Adrenal gland (tissue), 12 donors: Measurements from ENCODE around the gene CHN2. TPM values are rescaled to one million over a fixed set of nuclear protein-coding genes. Genes with fewer than 3 reads are reported as not detected.

Experiments used
- DNase-seq, 7 donors: peaks; one replicate each; pipeline ENCODE4 v3.0.0-alpha.2; 2019 to 2020
- H3K27ac ChIP-seq, 5 donors: fragments of 200-600 bp; sonication (generic) in 4 of 5; 1 replicate in 3 of 5; 2 replicates in 2 of 5; pipeline versions ENCODE4 v1.5.1 to v1.8.0; 2016 to 2020; ENCODE audit warnings: mild to moderate bottlenecking in 1 of 5
- H3K27me3 ChIP-seq: fragments of 200-600 bp; 2 replicates; pipeline ENCODE4 v1.8.0; 2021
- H3K36me3 ChIP-seq, 2 donors: fragments of 200-600 bp; replicated peaks in 1 of 2; 1 replicate in 1 of 2; 2 replicates in 1 of 2; pipeline versions ENCODE4 v1.5.1 to v1.8.0; 2018 to 2022
- H3K4me1 ChIP-seq, 2 donors: fragments of 200-600 bp; replicated peaks in 1 of 2; 1 replicate in 1 of 2; 2 replicates in 1 of 2; pipeline versions ENCODE4 v1.5.1 to v1.8.0; 2018 to 2021
- H3K4me3 ChIP-seq, 4 donors: fragments of 200-600 bp; sonication (generic) in 3 of 4; one replicate each; pipeline ENCODE4 v1.5.1; 2016 to 2018
- H3K9me3 ChIP-seq, 3 donors: fragments of 200-600 bp; sonication (generic) in 1 of 3; replicated peaks in 1 of 3; 1 replicate in 2 of 3; 2 replicates in 1 of 3; pipeline versions ENCODE4 v1.5.1 to v1.8.0; 2016 to 2021
- CTCF ChIP-seq, 6 experiments: fragments of 450-650 bp in 4 of 6; fragments of 200-600 bp in 2 of 6; sonication (generic) in 1 of 6; IDR thresholded peaks; 1 replicate in 5 of 6; 2 replicates in 1 of 6; pipeline versions ENCODE4 v1.5.1 to v1.8.0; 2016 to 2021; ENCODE audit warnings: antibody characterized with exemption in 6 of 6, mild to moderate bottlenecking in 2 of 6, moderate library complexity in 1 of 6
- POLR2A ChIP-seq, 2 donors: fragments of 450-650 bp; IDR thresholded peaks; one replicate each; pipeline ENCODE4 v1.6.1; 2017; ENCODE audit warnings: antibody characterized with exemption in 2 of 2, mild to moderate bottlenecking in 2 of 2, moderate library complexity in 1 of 2
- WGBS, 4 donors: extraction: QIAGEN DNeasy Blood & Tissue Kit in 2 of 4; methylation state at CpG; one replicate each; pipeline versions ENCODE4 v1.1.5 to v1.1.7; 2013 to 2017; 5-methylcytosine and 5-hydroxymethylcytosine counted together
- intact Hi-C, 2 donors: fragments of 100-400 bp; cut with DNase I; formaldehyde crosslinking; loops; one replicate each; pipeline versions ENCODE4 v1.14.1 to v1.15.0; 2022 to 2023
- polyA plus RNA-seq, 3 donors: library from polyadenylated mRNA; stranded (reverse); fragments of 200-250 nt in 2 of 3; fragments of 350-450 nt in 1 of 3; fragmentation: Illumina TruSeq in 1 of 3; extraction: RNeasy Lipid Tissue Mini Kit (QIAGEN cat#74804) in 1 of 3; gene quantifications; one replicate each; pipeline ENCODE4 v1.2.3, GENCODE V29; 2013 to 2014
- total RNA-seq, 9 donors: library from RNA; depleted of rRNA in 4 of 9; stranded (reverse); fragments of >200 nt in 4 of 9; fragments of 120-200 nt in 1 of 9; fragmentation: NEBNext Ultra II Directional in 1 of 9; extraction: Animal tissue kit (Norgen Biotek cat#: 25700) in 1 of 9; gene quantifications; one replicate each; pipeline versions ENCODE4 v1.1.0 to v1.2.4, GENCODE V29; 2013 to 2023
- donor health status: healthy with polysubstance abuse.
- donor health status: Bipolar disorder and iron deficiency.
- donor health status: DM: yes; HTN: yes; CAD: no.
- donor health status: DM: no; HTN: no; CAD: no.
- donor health status: DM: no; HTN: no; CAD: no.
- donor health status: DM: yes; HTN: yes; CAD: no.

CHN2 gene
- total and polyA plus RNA-seq, 12 donors: 2.7 to 35.4 (median 11.5) TPM

- no peaks in the 10 kb centered on the region for H3K4me1 ChIP-seq
- DNase-seq: no peak
- H3K9me3 ChIP-seq: no peaks in the 10 kb centered on the region
- peaks cover 0 to 4% of the 10 kb centered on the region in 2 donors for H3K36me3 ChIP-seq
- TF ChIP-seq CTCF (IDR thresholded peaks at IDR 0.05) (no peak), POLR2A (IDR thresholded peaks at IDR 0.05) (no peak)
- H3K27me3 ChIP-seq: no peaks in the 10 kb centered on the region
- no peak overlapping the region for H3K27ac ChIP-seq
- H3K4me3 ChIP-seq: no peak overlapping the region
- 20 to 57% (median 41%) methylated on average over 1 of the region's 1 CpG for WGBS, 4 donors
- intact Hi-C loops: no loop called here
These were observed 316.8 kb downstream of the CHN2 start for GRCh38 chr7:29511337-29511736.

GRCh38 chr7:29511851-29512250, 317.3 kb downstream of the CHN2 start:
- H3K36me3 ChIP-seq: peaks cover 0 to 3% of the 10 kb centered on the region in 2 donors
- no peaks in the 10 kb centered on the region for H3K9me3 ChIP-seq
- DNase-seq: no peak
- H3K4me3 ChIP-seq: no peak overlapping the region
- H3K27me3 ChIP-seq: no peaks in the 10 kb centered on the region
- 57 to 64% (median 63%) methylated on average over 7 to 8 of the region's 8 CpGs for WGBS, 4 donors
- H3K27ac ChIP-seq: no peak overlapping the region
- intact Hi-C loops: no loop called here
- H3K4me1 ChIP-seq: no peaks in the 10 kb centered on the region
- TF ChIP-seq CTCF (IDR thresholded peaks at IDR 0.05) (no peak), POLR2A (IDR thresholded peaks at IDR 0.05) (no peak)

GRCh38 chr7:29516491-29516890, 321.9 kb downstream of the CHN2 start:
- intact Hi-C loops: no loop called here
- Histone ChIP-seq H3K4me1 (no peaks in the 10 kb centered on the region), H3K4me3 (no peak overlapping the region), H3K27ac (no peak overlapping the region), H3K27me3 (no peaks in the 10 kb centered on the region), H3K9me3 (no peaks in the 10 kb centered on the region), H3K36me3 (no peaks in the 10 kb centered on the region)
- 89 to 100% (median 93%) methylated on average over 2 of the region's 2 CpGs for WGBS, 4 donors
- DNase-seq: no peak
- TF ChIP-seq CTCF (IDR thresholded peaks at IDR 0.05) (no peak), POLR2A (IDR thresholded peaks at IDR 0.05) (no peak)

GRCh38 chr7:29518616-29519015, 324.0 kb downstream of the CHN2 start:
- no peaks in the 10 kb centered on the region for H3K4me1 ChIP-seq
- H3K27ac ChIP-seq: no peak overlapping the region
- H3K36me3 ChIP-seq: no peaks in the 10 kb centered on the region
- no peaks in the 10 kb centered on the region for H3K27me3 ChIP-seq
- H3K4me3 ChIP-seq: no peak overlapping the region
- peaks cover 0 to 9% (median 0%) of the 10 kb centered on the region in 3 donors for H3K9me3 ChIP-seq
- intact Hi-C loops: no loop called here
- DNase-seq: no peak
- TF ChIP-seq CTCF (IDR thresholded peaks at IDR 0.05) (no peak), POLR2A (IDR thresholded peaks at IDR 0.05) (no peak)
- 63 to 81% (median 73%) methylated on average over 1 of the region's 1 CpG for WGBS, 4 donors
